Astrocyte (in vitro differentiated cells and primary cell): ENCODE data around the gene HFE. TPM values are rescaled to one million over a fixed set of nuclear protein-coding genes. Genes with fewer than 3 reads are reported as not detected.
"Not testable (repeated sequence)": the region's sequence is repeated elsewhere in the genome, so short reads cannot be mapped to it uniquely, and the experiment has no call there.

Experiments
- DNase-seq: peaks from one replicate; pipeline ENCODE4 v3.0.0-alpha.2; 2010; ENCODE audit warnings: low read depth
- FAIRE-seq: peaks from 2 replicates; lab custom pipeline; 2011; peaks lifted over from hg19 to GRCh38; lab: Jason Lieb, UNC
- H2AFZ ChIP-seq: 2 replicates; pipeline ENCODE4 v1.6.0; 2012; ENCODE audit warnings: low read depth, low read length, inconsistent platforms
- H3K27ac ChIP-seq: 2 replicates; pipeline ENCODE4 v1.5.1; 2011; ENCODE audit warnings: low read depth, low read length, inconsistent platforms
- H3K27me3 ChIP-seq: 2 replicates; pipeline ENCODE4 v1.6.0; 2011; ENCODE audit warnings: low read length, inconsistent platforms; ENCODE audit not compliant: insufficient read depth
- H3K36me3 ChIP-seq: 2 replicates; pipeline ENCODE4 v1.5.1; 2011; ENCODE audit warnings: low read length, inconsistent platforms; ENCODE audit not compliant: insufficient read depth
- H3K4me1 ChIP-seq: 2 replicates; pipeline ENCODE4 v1.5.1; 2011; ENCODE audit warnings: low read length, inconsistent platforms; ENCODE audit not compliant: insufficient read depth
- H3K4me2 ChIP-seq: 2 replicates; pipeline ENCODE4 v1.6.0; 2012; ENCODE audit warnings: low read length, inconsistent platforms
- H3K4me3 ChIP-seq: 2 replicates; pipeline ENCODE4 v1.5.1; 2011; ENCODE audit warnings: low read depth, mild to moderate bottlenecking, low read length, inconsistent platforms; ENCODE audit not compliant: insufficient read depth
- H3K79me2 ChIP-seq: 2 replicates; pipeline ENCODE4 v1.6.0; 2012; ENCODE audit warnings: mild to moderate bottlenecking, low read length, inconsistent platforms; ENCODE audit not compliant: insufficient read depth
- H3K9ac ChIP-seq: 2 replicates; pipeline ENCODE4 v1.6.0; 2012; ENCODE audit warnings: mild to moderate bottlenecking, low read length, inconsistent platforms
- H3K9me3 ChIP-seq: 2 replicates; pipeline ENCODE4 v1.5.1; 2012; ENCODE audit warnings: low read depth, mild to moderate bottlenecking, low read length, inconsistent platforms; ENCODE audit not compliant: insufficient read depth
- H4K20me1 ChIP-seq: 2 replicates; pipeline ENCODE4 v1.6.0; 2012; ENCODE audit warnings: low read length, inconsistent platforms; ENCODE audit not compliant: insufficient read depth
- H3K27ac Mint-ChIP-seq: one replicate; pipeline ENCODE4 v1.8.0; 2021; ENCODE audit warnings: mild to moderate bottlenecking, mixed read lengths; ENCODE audit not compliant: unreplicated experiment
- H3K27me3 Mint-ChIP-seq: one replicate; pipeline ENCODE4 v1.8.0; 2021; ENCODE audit warnings: low read depth, mixed read lengths; ENCODE audit not compliant: unreplicated experiment
- H3K36me3 Mint-ChIP-seq: one replicate; pipeline ENCODE4 v1.8.0; 2021; ENCODE audit warnings: low read depth, mixed read lengths; ENCODE audit not compliant: unreplicated experiment
- H3K4me1 Mint-ChIP-seq: one replicate; pipeline ENCODE4 v1.8.0; 2021; ENCODE audit warnings: low read depth, mixed read lengths; ENCODE audit not compliant: unreplicated experiment
- H3K4me3 Mint-ChIP-seq: one replicate; pipeline ENCODE4 v1.8.0; 2021; ENCODE audit warnings: mild to moderate bottlenecking, moderate library complexity, mixed read lengths; ENCODE audit not compliant: unreplicated experiment
- H3K9me3 Mint-ChIP-seq: one replicate; pipeline ENCODE4 v1.8.0; 2021; ENCODE audit warnings: mild to moderate bottlenecking, mixed read lengths; ENCODE audit not compliant: unreplicated experiment
- EZH2 ChIP-seq: IDR thresholded peaks from 2 replicates; pipeline ENCODE4 v1.6.1; 2012; ENCODE audit warnings: mild to moderate bottlenecking, low read length, inconsistent platforms; ENCODE audit not compliant: insufficient read depth
- total RNA-seq: library from RNA; stranded (reverse); gene quantifications from 2 replicates; pipeline ENCODE4 v1.2.1, GENCODE V29; 2021
- TF ChIP-seq, protein P1 (sequence below): IDR thresholded peaks from 2 replicates; pipeline ENCODE4 v1.5.1; 2011; ENCODE audit warnings: low read depth, mild to moderate bottlenecking, inconsistent platforms, low read length, moderate library complexity; ENCODE audit not compliant: insufficient read depth

HFE gene
- total RNA-seq, 1 donor from 2014 or later = 5.7 TPM

DNA sequence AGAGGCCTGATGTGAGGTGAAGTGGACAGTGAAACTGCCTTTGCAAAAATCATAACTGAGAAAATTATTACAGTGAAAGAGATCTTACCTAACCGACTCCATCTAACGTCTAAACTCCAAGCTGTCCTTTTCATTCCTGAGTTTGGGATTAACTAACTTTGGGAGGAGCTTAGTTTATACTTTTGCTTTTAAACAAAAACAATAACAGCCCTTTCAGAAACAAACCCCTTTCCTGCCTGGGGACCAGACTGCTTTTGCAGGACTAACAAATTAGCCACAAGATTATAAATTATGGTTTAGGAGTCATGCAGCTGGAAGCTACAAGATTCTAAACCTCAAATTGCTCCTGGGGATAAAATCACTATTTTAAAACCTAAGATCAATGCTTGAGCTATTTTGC, 38.6 kb upstream of the HFE start:
- no peaks in the 10 kb centered on the region for H3K9me3 Mint-ChIP-seq
- H3K4me1 Mint-ChIP-seq = peaks cover 3% of the 10 kb centered on the region
- H3K4me2 ChIP-seq = no peak overlapping the region
- no peaks in the 10 kb centered on the region for H4K20me1 ChIP-seq
- no peaks in the 10 kb centered on the region for H3K36me3 ChIP-seq
- H3K9me3 ChIP-seq = no peaks in the 10 kb centered on the region
- DNase-seq (no peak), FAIRE-seq (no peak)
- H3K4me3 Mint-ChIP-seq = no peak overlapping the region
- no peak for TF ChIP-seq EZH2
- TF ChIP-seq, protein P1, sequence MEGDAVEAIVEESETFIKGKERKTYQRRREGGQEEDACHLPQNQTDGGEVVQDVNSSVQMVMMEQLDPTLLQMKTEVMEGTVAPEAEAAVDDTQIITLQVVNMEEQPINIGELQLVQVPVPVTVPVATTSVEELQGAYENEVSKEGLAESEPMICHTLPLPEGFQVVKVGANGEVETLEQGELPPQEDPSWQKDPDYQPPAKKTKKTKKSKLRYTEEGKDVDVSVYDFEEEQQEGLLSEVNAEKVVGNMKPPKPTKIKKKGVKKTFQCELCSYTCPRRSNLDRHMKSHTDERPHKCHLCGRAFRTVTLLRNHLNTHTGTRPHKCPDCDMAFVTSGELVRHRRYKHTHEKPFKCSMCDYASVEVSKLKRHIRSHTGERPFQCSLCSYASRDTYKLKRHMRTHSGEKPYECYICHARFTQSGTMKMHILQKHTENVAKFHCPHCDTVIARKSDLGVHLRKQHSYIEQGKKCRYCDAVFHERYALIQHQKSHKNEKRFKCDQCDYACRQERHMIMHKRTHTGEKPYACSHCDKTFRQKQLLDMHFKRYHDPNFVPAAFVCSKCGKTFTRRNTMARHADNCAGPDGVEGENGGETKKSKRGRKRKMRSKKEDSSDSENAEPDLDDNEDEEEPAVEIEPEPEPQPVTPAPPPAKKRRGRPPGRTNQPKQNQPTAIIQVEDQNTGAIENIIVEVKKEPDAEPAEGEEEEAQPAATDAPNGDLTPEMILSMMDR = no peak
- no peak overlapping the region for H3K4me3 ChIP-seq
- no peaks in the 10 kb centered on the region for H3K79me2 ChIP-seq
- no peaks in the 10 kb centered on the region for H3K27me3 Mint-ChIP-seq
- no peak overlapping the region for H3K9ac ChIP-seq
- no peak overlapping the region for H3K27ac Mint-ChIP-seq
- no peak overlapping the region for H2AFZ ChIP-seq
- no peaks in the 10 kb centered on the region for H3K27me3 ChIP-seq
- peaks cover 18% of the 10 kb centered on the region for H3K4me1 ChIP-seq
- no peak overlapping the region for H3K27ac ChIP-seq
- no peaks in the 10 kb centered on the region for H3K36me3 Mint-ChIP-seq

DNA sequence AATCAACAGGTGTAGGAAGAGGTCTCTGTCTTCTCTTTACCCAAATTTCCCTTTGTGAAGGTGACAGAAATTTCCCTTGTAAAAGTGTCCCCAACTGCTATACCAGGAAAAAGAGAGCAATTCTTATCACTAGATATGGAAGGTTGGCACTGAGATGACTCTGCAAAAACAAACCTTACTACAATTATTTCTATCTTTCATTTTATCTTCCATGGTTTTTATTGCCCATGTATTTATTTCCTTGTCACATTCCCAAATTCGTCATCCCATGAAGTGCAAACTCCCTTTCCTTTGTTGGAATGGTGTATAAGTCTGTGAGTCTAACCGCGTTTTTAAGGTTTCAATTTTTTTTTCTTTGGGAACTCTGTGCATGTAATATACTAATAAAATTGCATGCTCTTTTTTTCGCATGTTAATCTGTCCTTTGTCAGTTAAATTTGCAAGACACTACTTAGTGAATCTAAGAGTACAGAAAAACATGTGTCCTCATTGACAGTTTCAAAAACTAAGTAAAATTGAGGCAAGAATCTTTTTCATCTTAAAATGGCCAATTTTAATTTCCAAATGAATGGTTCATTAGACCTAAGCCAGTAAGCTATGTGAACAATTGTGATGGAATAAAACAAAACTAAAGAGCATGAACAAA, 35.4 kb upstream of the HFE start:
- H3K27me3 ChIP-seq = no peaks in the 10 kb centered on the region
- Mint-ChIP-seq H3K27ac (no peak overlapping the region), H3K27me3 (no peaks in the 10 kb centered on the region), H3K4me1 (peaks cover 9% of the 10 kb centered on the region), H3K4me3 (no peak overlapping the region), H3K36me3 (no peaks in the 10 kb centered on the region), H3K9me3 (no peaks in the 10 kb centered on the region)
- no peaks in the 10 kb centered on the region for H3K79me2 ChIP-seq
- H2AFZ ChIP-seq = no peak overlapping the region
- H4K20me1 ChIP-seq = no peaks in the 10 kb centered on the region
- H3K9me3 ChIP-seq = no peaks in the 10 kb centered on the region
- no peak overlapping the region for H3K4me3 ChIP-seq
- FAIRE-seq (no peak), DNase-seq (no peak)
- peaks cover 7% of the 10 kb centered on the region for H3K4me1 ChIP-seq
- H3K27ac ChIP-seq = no peak overlapping the region
- H3K36me3 ChIP-seq = no peaks in the 10 kb centered on the region
- no peak overlapping the region for H3K4me2 ChIP-seq
- no peak for TF ChIP-seq EZH2
- TF ChIP-seq, protein P1 = no peak
- H3K9ac ChIP-seq = no peak overlapping the region

DNA sequence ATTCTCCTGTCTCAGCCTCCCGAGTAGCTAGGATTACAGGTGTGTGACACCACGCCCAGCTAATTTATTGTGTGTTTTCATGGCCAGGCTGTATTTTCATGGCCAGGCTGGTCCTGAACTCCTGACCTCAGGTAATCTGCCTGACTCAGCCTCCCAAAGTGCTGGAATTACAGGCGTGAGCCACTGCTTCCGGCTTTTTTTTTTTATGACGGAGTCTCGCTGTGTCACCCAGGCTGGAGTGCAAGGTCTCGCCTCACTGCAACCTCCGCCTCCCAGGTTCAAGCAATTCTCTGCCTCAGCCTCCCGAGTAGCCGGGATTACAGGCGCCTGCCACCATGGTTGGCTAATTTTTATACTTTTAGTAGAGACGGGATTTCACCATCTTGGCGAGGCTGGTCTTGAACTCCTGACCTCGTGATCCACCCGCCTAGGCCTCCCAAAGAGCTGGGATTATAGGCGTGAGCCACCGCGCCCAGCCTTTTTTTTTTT, 34.4 kb upstream of the HFE start:
- not testable (repeated sequence) for H3K27me3 ChIP-seq, H3K27me3 Mint-ChIP-seq, FAIRE-seq

More for the DNA sequence above, 34.4 kb upstream of the HFE start:
- H3K36me3 ChIP-seq, H3K27ac Mint-ChIP-seq, H3K9me3 ChIP-seq, H3K79me2 ChIP-seq, H3K4me2 ChIP-seq, H3K9me3 Mint-ChIP-seq, H2AFZ ChIP-seq, H3K27ac ChIP-seq, DNase-seq, H4K20me1 ChIP-seq, H3K4me3 ChIP-seq, H3K36me3 Mint-ChIP-seq, H3K9ac ChIP-seq, H3K4me1 Mint-ChIP-seq: not testable (repeated sequence)
- H3K4me1 ChIP-seq = peaks cover 10% of the 10 kb centered on the region
- H3K4me3 Mint-ChIP-seq = peak overlapping the region; percentile 45
